K562 (cell line): ENCODE data around the gene NFAM1. TPM values are rescaled to one million over a fixed set of nuclear protein-coding genes. Genes with fewer than 3 reads are reported as not detected.

Experiments
- ATAC-seq: fragments of 200-7000 bp; cut with Tn5 transposase; 3 replicates; pipeline ENCODE4 v1.9.1; 2020; ENCODE audit warnings: moderate library complexity
- BruUV-seq: library from RNA; stranded (reverse); fragments of 400-500 nt; replicated peaks from 2 replicates; lab custom pipeline; 2021; lab: Mats Ljungman, UMichigan
- CTCF ChIA-PET: fragments of 300-600 bp; formaldehyde crosslinking; extraction: SDS; loops from one replicate; lab custom pipeline; 2021; ENCODE audit warnings: low intra/inter-chr PET ratio; lab: Yijun Ruan, JAX
- POLR2A ChIA-PET: fragments of 300-600, 350-650 bp; sonication (Branson Sonifier 250); formaldehyde crosslinking; extraction: SDS; loops from one replicate; lab custom pipeline; 2021; ENCODE audit warnings: antibody characterized with exemption, inconsistent platforms; lab: Yijun Ruan, JAX
- DNase-seq, 4 experiments: peaks; one replicate each; pipeline versions ENCODE4 v3.0.0 to v3.0.0-alpha.2; 2011 to 2018; ENCODE audit warnings: low spot score in 3 of 4, mixed read lengths in 3 of 4; ENCODE audit errors: extremely low read depth in 1 of 4
- FAIRE-seq: peaks from 2 replicates; lab custom pipeline; 2011; peaks lifted over from hg19 to GRCh38; lab: Jason Lieb, UNC
- H2AFZ ChIP-seq: 2 replicates; pipeline ENCODE4 v1.6.0; 2011; ENCODE audit warnings: low read depth, low read length, control low read depth, inconsistent platforms
- H3K27ac ChIP-seq: fragments of 200-600 bp; 3 replicates; pipeline ENCODE4 v1.8.0; 2011; ENCODE audit warnings: low read depth, mild to moderate bottlenecking, control low read depth, inconsistent platforms, low read length, moderate library complexity, mixed read lengths; ENCODE audit errors: extremely low read depth
- H3K27me3 ChIP-seq, 2 experiments: fragments of 300-600 bp in 1 of 2; 2 replicates in 1 of 2; 3 replicates in 1 of 2; pipeline versions ENCODE4 v1.6.0 to v1.8.0; 2011; ENCODE audit warnings: inconsistent platforms in 2 of 2, low read length in 2 of 2, mild to moderate bottlenecking in 1 of 2, mixed read lengths in 1 of 2, moderate library complexity in 1 of 2; ENCODE audit not compliant: control insufficient read depth in 2 of 2, insufficient read depth in 2 of 2
- H3K36me3 ChIP-seq: fragments of 300-600 bp; 3 replicates; pipeline ENCODE4 v1.8.0; 2011; ENCODE audit warnings: mild to moderate bottlenecking, low read length, inconsistent platforms; ENCODE audit not compliant: control insufficient read depth, insufficient read depth
- H3K4me1 ChIP-seq, 2 experiments: fragments of 200-600 bp in 1 of 2; replicated peaks in 1 of 2; 2 replicates in 1 of 2; 3 replicates in 1 of 2; pipeline versions ENCODE4 v1.5.1 to v1.8.0; 2011; ENCODE audit warnings: inconsistent platforms in 2 of 2, low read length in 2 of 2, mild to moderate bottlenecking in 1 of 2, mixed read lengths in 1 of 2, moderate library complexity in 1 of 2; ENCODE audit not compliant: control insufficient read depth in 2 of 2, insufficient read depth in 2 of 2
- H3K4me2 ChIP-seq: 2 replicates; pipeline ENCODE4 v1.6.1; 2011; ENCODE audit warnings: low read length, control low read depth, inconsistent platforms, mixed read lengths; ENCODE audit not compliant: insufficient read depth
- H3K4me3 ChIP-seq: fragments of 200-600 bp; sonication (generic), shearing (Covaris generic); 2 replicates; pipeline ENCODE4 v1.5.1; 2016; ENCODE audit warnings: control low read depth, inconsistent platforms
- H3K79me2 ChIP-seq: fragments of 200-600 bp; 3 replicates; pipeline ENCODE4 v1.8.0; 2011; ENCODE audit warnings: low read length, inconsistent platforms; ENCODE audit not compliant: control insufficient read depth, insufficient read depth
- H3K9ac ChIP-seq, 2 experiments: 2 replicates each; pipeline versions ENCODE4 v1.6.0 to v1.6.1; 2011; ENCODE audit warnings: low read depth in 2 of 2, low read length in 2 of 2, control low read depth in 1 of 2, inconsistent platforms in 1 of 2, mild to moderate bottlenecking in 1 of 2, mixed read lengths in 1 of 2; ENCODE audit not compliant: insufficient read depth in 1 of 2
- H3K9me1 ChIP-seq: one replicate; pipeline ENCODE4 v1.6.0; 2011; ENCODE audit warnings: inconsistent platforms, mild to moderate bottlenecking, low read length, moderate library complexity; ENCODE audit not compliant: control insufficient read depth, insufficient read depth
- H3K9me3 ChIP-seq: replicated peaks from 2 replicates; pipeline ENCODE4 v1.5.1; 2011; ENCODE audit warnings: low read depth, low read length, inconsistent platforms; ENCODE audit not compliant: control insufficient read depth, insufficient read depth
- H4K20me1 ChIP-seq: replicated peaks from 2 replicates; pipeline ENCODE4 v1.6.1; 2011; ENCODE audit warnings: low read length, inconsistent platforms, mixed read lengths; ENCODE audit not compliant: control insufficient read depth, insufficient read depth
- CEBPZ ChIP-seq: fragments of 150-350 bp; IDR thresholded peaks from 2 replicates; pipeline ENCODE4 v1.6.1; 2014; ENCODE audit warnings: low read depth, mild to moderate bottlenecking, low read length, borderline replicate concordance
- RAD21 ChIP-seq, 2 experiments: fragments of 250-450 bp in 1 of 2; fragments of 450-650 bp in 1 of 2; sonication (Bioruptor Pico) in 1 of 2; formaldehyde crosslinking in 1 of 2; IDR thresholded peaks in 1 of 2; conservative IDR thresholded peaks in 1 of 2; 2 replicates each; pipeline versions ENCODE4 v1.4.0 to v1.8.0; 2020 to 2022; ENCODE audit warnings: mild to moderate bottlenecking in 2 of 2, moderate library complexity in 1 of 2
- TGIF2 ChIP-seq: sonication (generic); formaldehyde crosslinking; IDR thresholded peaks from 2 replicates; pipeline ENCODE4 v1.8.1; 2022; ENCODE audit warnings: mild to moderate bottlenecking, missing genetic modification reagents, moderate library complexity
- ZNF592 ChIP-seq: fragments of 450-650 bp; IDR thresholded peaks from 2 replicates; pipeline ENCODE4 v1.6.1; 2017; ENCODE audit warnings: antibody characterized with exemption, mild to moderate bottlenecking
- ZNF830 ChIP-seq: fragments of 250-450 bp; sonication (Bioruptor Pico); IDR thresholded peaks from 2 replicates; pipeline ENCODE4 v1.5.0; 2021; ENCODE audit warnings: mild to moderate bottlenecking
- WGBS: fragments of 100-300 bp; shearing (Covaris generic); methylation state at CpG from one replicate; pipeline ENCODE4 v1.1.6; 2016; ENCODE audit warnings: low coverage, mixed read lengths; ENCODE audit not compliant: insufficient coverage; ENCODE audit errors: missing lambda C conversion rate; 5-methylcytosine and 5-hydroxymethylcytosine counted together
- in situ Hi-C: fragments of 300-500 bp; cut with MboI; formaldehyde crosslinking; loops from 4 replicates; pipeline ENCODE4 v1.15.0; 2018; ENCODE audit warnings: inconsistent platforms, mixed read lengths
- intact Hi-C: fragments of 100-400 bp; cut with micrococcal nuclease; formaldehyde crosslinking; loops from 2 replicates; pipeline ENCODE4 v1.14.2; 2022
- polyA plus RNA-seq, 8 experiments: library from polyadenylated mRNA; depleted of rRNA in 4 of 8; stranded (reverse) in 5 of 8; unstranded in 3 of 8; fragments of >200 nt; fragmentation: Nextera tagmentation in 2 of 8; fragmentation: Illumina TruSeq in 1 of 8; extraction: Ambion mirVana in 2 of 8; extraction: Trizol in 1 of 8; gene quantifications; 2 replicates each; pipeline versions ENCODE4 v1.2.1 to v1.2.3, GENCODE V29; 2011 to 2014; ENCODE audit warnings: inconsistent platforms in 1 of 8, missing spikeins in 1 of 8
- total RNA-seq, 7 experiments: library from RNA; depleted of rRNA in 6 of 7; stranded (reverse); fragments of >200 nt in 6 of 7; fragmentation: Illumina TruSeq in 2 of 7; extraction: Trizol in 2 of 7; gene quantifications; 2 replicates each; pipeline versions ENCODE4 v1.2.1 to v1.2.3, GENCODE V29; 2011 to 2021; ENCODE audit warnings: low replicate concordance in 1 of 7

The NFAM1 gene
- total and polyA plus RNA-seq, 9 of the 15 experiments (the other 6 are each of a cell fraction or from before 2014, with no cell fraction given) = 0.01 to 0.18 (median 0.03) TPM; not detected in 5

GRCh38 chr22:42416671-42417230 is 15.5 kb downstream of the NFAM1 start:
- WGBS = 29% methylated on average over 7 of the region's 18 CpGs
- CTCF ChIA-PET = no interaction called here
- in situ Hi-C loops = no loop called here

GRCh38 chr22:42414565-42415303 is 17.5 kb downstream of the NFAM1 start:
- Histone ChIP-seq H3K27ac (peak overlapping the region; percentile 36; the same call in 1 of the 3 replicates), H4K20me1 (no peaks in the 10 kb centered on the region), H3K9me1 (no peaks in the 10 kb centered on the region), H3K4me2 (no peak overlapping the region), H2AFZ (peak overlapping the region; percentile 85), H3K9ac (peak overlapping the region; percentile 22 to 74; a peak in 2 of 4 replicates), H3K36me3 (no peaks in the 10 kb centered on the region), H3K9me3 (no peaks in the 10 kb centered on the region), H3K79me2 (no peaks in the 10 kb centered on the region), H3K27me3 (no peaks in the 10 kb centered on the region), H3K4me3 (no peak overlapping the region), H3K4me1 (peaks cover 29 to 45% of the 10 kb centered on the region in 2 experiments; a peak in 4 of 5 replicates)
- WGBS = 56% methylated on average over 9 of the region's 17 CpGs
- DNase-seq (peak in 2 of 4 experiments; percentile 22 to 37), ATAC-seq (peak; percentile 36; the same call in 2 of the 3 replicates), FAIRE-seq (peak; percentile 73)
- intact Hi-C loops = no loop called here
- POLR2A ChIA-PET = no interaction called here
- in situ Hi-C loops = no loop called here
- CTCF ChIA-PET = no interaction called here
- BruUV-seq = no TSS peak
- TF ChIP-seq ZNF830 (CRISPR knock-in tag) = no peak
- no peak for TF ChIP-seq RAD21 (CRISPR knock-in tag; conservative IDR thresholded peaks at IDR 0.05 in 1 of 2, IDR thresholded peaks at IDR 0.05 in 1 of 2)
- peak; percentile 33; the same call in 1 of the 2 replicates for TF ChIP-seq ZNF592
- TF ChIP-seq CEBPZ = no peak

More at GRCh38 chr22:42416671-42417230, 15.5 kb downstream of the NFAM1 start:
- Histone ChIP-seq H3K4me3 (no peak overlapping the region), H3K79me2 (no peaks in the 10 kb centered on the region), H3K9me1 (no peaks in the 10 kb centered on the region), H3K9ac (peak overlapping the region in 1 of 2 experiments; percentile 52; a peak in 1 of 4 replicates), H4K20me1 (no peaks in the 10 kb centered on the region), H3K9me3 (no peaks in the 10 kb centered on the region), H3K4me2 (no peak overlapping the region), H3K27me3 (no peaks in the 10 kb centered on the region), H2AFZ (peak overlapping the region; percentile 59), H3K36me3 (no peaks in the 10 kb centered on the region), H3K4me1 (peaks cover 29 to 45% of the 10 kb centered on the region in 2 experiments; a peak in 4 of 5 replicates), H3K27ac (no peak overlapping the region)
- FAIRE-seq (no peak), DNase-seq (no peak), ATAC-seq (no peak)
- no peak for TF ChIP-seq TGIF2 (CRISPR knock-in tag)
- intact Hi-C loops = no loop called here
- no TSS peak for BruUV-seq
- POLR2A ChIA-PET = no interaction called here
